Esophagus squamous epithelium (tissue), 4 donors: ENCODE measurements around the gene GPR156.

ENCODE experiments used
- CTCF ChIP-seq, 6 experiments: fragments of 450-650 bp in 4 of 6; fragments of 200-600 bp in 2 of 6; sonication (generic) in 2 of 6; IDR thresholded peaks; one replicate each; pipeline ENCODE4 v1.5.1; 2016 to 2019; ENCODE audit warnings: antibody characterized with exemption in 6 of 6, mild to moderate bottlenecking in 4 of 6, moderate library complexity in 4 of 6
- POLR2A ChIP-seq, 4 donors: fragments of 450-650 bp; IDR thresholded peaks; one replicate each; pipeline ENCODE4 v1.6.1; 2017; ENCODE audit warnings: antibody characterized with exemption in 4 of 4, mild to moderate bottlenecking in 4 of 4, moderate library complexity in 3 of 4

DNA sequence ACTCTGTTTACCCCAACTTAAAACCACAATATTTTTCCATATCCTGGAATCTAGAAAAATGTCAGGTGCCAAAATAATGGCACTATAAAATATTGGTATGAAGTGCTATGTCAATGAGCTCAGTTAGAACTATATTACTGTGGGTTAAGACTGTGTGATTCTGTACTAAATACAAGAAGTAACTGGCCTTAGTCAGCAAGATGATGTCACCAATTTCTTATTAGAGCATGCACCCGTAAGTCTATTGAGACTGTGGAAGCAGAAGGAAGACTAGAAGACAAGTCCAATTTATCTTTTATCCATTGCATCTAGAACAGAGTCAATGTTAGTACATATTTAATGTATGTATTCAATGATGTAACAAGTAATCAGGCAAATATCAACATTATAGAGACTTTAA is 39.2 kb upstream of the GPR156 start:
- TF ChIP-seq POLR2A (IDR thresholded peaks at IDR 0.05) (no peak), CTCF (IDR thresholded peaks at IDR 0.05) (no peak)
